Neural cell (in vitro differentiated cells): Measurements from ENCODE around the gene SLC25A45. TPM values are rescaled to one million over a fixed set of nuclear protein-coding genes. Genes with fewer than 3 reads are reported as not detected.
"Not testable (repeated sequence)": the region's sequence is repeated elsewhere in the genome, so short reads cannot be mapped to it uniquely, and the experiment has no call there.

ENCODE experiments used
- H2AFZ ChIP-seq: fragments of 200-600, 300-800 bp; sonication (generic), shearing (Covaris generic); 2 replicates; pipeline ENCODE4 v1.6.0; 2014; ENCODE audit warnings: low read depth, mild to moderate bottlenecking, antibody characterized with exemption, low read length, moderate library complexity
- H3F3A ChIP-seq: fragments of 200-600 bp; shearing (Covaris generic); 2 replicates; pipeline ENCODE4 v1.6.1; 2016; ENCODE audit warnings: mild to moderate bottlenecking, moderate library complexity, mixed read lengths, antibody characterized with exemption, low read length; ENCODE audit not compliant: insufficient read depth, poor library complexity, severe bottlenecking
- H3K27ac ChIP-seq: fragments of 200-600, 300-800 bp; sonication (generic), shearing (Covaris generic); 2 replicates; pipeline ENCODE4 v1.5.1; 2014; ENCODE audit warnings: mild to moderate bottlenecking, low read length, moderate library complexity
- H3K27me3 ChIP-seq: fragments of 300-800, 200-600 bp; sonication (generic), shearing (Covaris generic); 2 replicates; pipeline ENCODE4 v1.6.0; 2014; ENCODE audit warnings: mild to moderate bottlenecking, low read depth, low read length, moderate library complexity; ENCODE audit not compliant: insufficient read depth
- H3K36me3 ChIP-seq: fragments of 300-800, 200-600 bp; sonication (generic), shearing (Covaris generic); 2 replicates; pipeline ENCODE4 v1.5.1; 2014; ENCODE audit warnings: mild to moderate bottlenecking, antibody characterized with exemption, low read length, moderate library complexity; ENCODE audit not compliant: insufficient read depth
- H3K4me2 ChIP-seq: fragments of 300-800, 200-600 bp; sonication (generic), shearing (Covaris generic); 2 replicates; pipeline ENCODE4 v1.6.0; 2014; ENCODE audit warnings: mild to moderate bottlenecking, low read length
- H3K4me3 ChIP-seq: fragments of 300-800, 200-600 bp; sonication (generic), shearing (Covaris generic); 2 replicates; pipeline ENCODE4 v1.5.1; 2014; ENCODE audit warnings: mild to moderate bottlenecking, low read length, moderate library complexity
- H3K79me2 ChIP-seq: fragments of 200-600 bp; shearing (Covaris generic); replicated peaks from 2 replicates; pipeline ENCODE4 v1.6.0; 2014; ENCODE audit warnings: mild to moderate bottlenecking, low read length, moderate library complexity; ENCODE audit not compliant: insufficient read depth
- H3K9ac ChIP-seq: fragments of 300-800, 200-600 bp; sonication (generic), shearing (Covaris generic); 2 replicates; pipeline ENCODE4 v1.6.1; 2016; ENCODE audit warnings: mild to moderate bottlenecking, low read length, mixed read lengths
- H3K9me2 ChIP-seq: fragments of 200-600 bp; shearing (Covaris generic); 2 replicates; pipeline ENCODE4 v1.6.1; 2016; ENCODE audit warnings: mild to moderate bottlenecking, low read length, mixed read lengths; ENCODE audit not compliant: insufficient read depth
- H3K9me3 ChIP-seq: fragments of 200-600, 300-800 bp; sonication (generic), shearing (Covaris generic); 2 replicates; pipeline ENCODE4 v1.6.1; 2016; ENCODE audit warnings: mild to moderate bottlenecking, mixed run types, low read length, moderate library complexity, mixed read lengths
- H4K20me1 ChIP-seq: fragments of 200-600 bp; shearing (Covaris generic); 2 replicates; pipeline ENCODE4 v1.6.1; 2016; ENCODE audit warnings: mild to moderate bottlenecking, mixed run types; ENCODE audit not compliant: insufficient read depth
- EP300 ChIP-seq: fragments of 450-650 bp; conservative IDR thresholded peaks from 2 replicates; pipeline ENCODE4 v1.6.1; 2014; ENCODE audit warnings: antibody characterized with exemption, mild to moderate bottlenecking, moderate library complexity; ENCODE audit not compliant: poor library complexity, severe bottlenecking
- EZH2 ChIP-seq: fragments of 200-600, 300-800 bp; shearing (Covaris generic), sonication (generic); IDR thresholded peaks from 2 replicates; pipeline ENCODE4 v1.6.1; 2014; ENCODE audit warnings: antibody characterized with exemption, low read length, borderline replicate concordance, mild to moderate bottlenecking; ENCODE audit not compliant: insufficient read depth, poor library complexity, severe bottlenecking
- MXI1 ChIP-seq: fragments of 450-650 bp; conservative IDR thresholded peaks from 2 replicates; pipeline ENCODE4 v1.6.1; 2014; ENCODE audit warnings: antibody characterized with exemption, mild to moderate bottlenecking; ENCODE audit not compliant: poor library complexity, severe bottlenecking
- POLR2AphosphoS5 ChIP-seq: IDR thresholded peaks from 2 replicates; pipeline ENCODE4 v1.6.1; 2012
- RAD21 ChIP-seq: fragments of 450-650 bp; conservative IDR thresholded peaks from 2 replicates; pipeline ENCODE4 v1.6.1; 2014; ENCODE audit warnings: antibody characterized with exemption, mild to moderate bottlenecking, moderate library complexity
- SMC3 ChIP-seq: fragments of 450-650 bp; conservative IDR thresholded peaks from 2 replicates; pipeline ENCODE4 v1.6.1; 2014; ENCODE audit warnings: antibody characterized with exemption, mild to moderate bottlenecking, moderate library complexity; ENCODE audit not compliant: poor library complexity
- TAF1 ChIP-seq: IDR thresholded peaks from 2 replicates; pipeline ENCODE4 v1.6.1; 2012; ENCODE audit warnings: low read depth
- polyA plus RNA-seq: library from polyadenylated mRNA; depleted of rRNA; stranded (reverse); fragments of >200 nt; gene quantifications from 2 replicates; pipeline ENCODE4 v1.2.3, GENCODE V29; 2014
- TF ChIP-seq, protein P1 (sequence below): IDR thresholded peaks from 2 replicates; pipeline ENCODE4 v1.6.1; 2012; ENCODE audit warnings: borderline replicate concordance
- TF ChIP-seq, protein P2 (sequence below): fragments of 450-650 bp; IDR thresholded peaks from 2 replicates; pipeline ENCODE4 v1.5.1; 2014; ENCODE audit warnings: antibody characterized with exemption, mild to moderate bottlenecking, moderate library complexity; ENCODE audit not compliant: poor library complexity, severe bottlenecking

The SLC25A45 gene
- polyA plus RNA-seq, 1 donor from 2014 or later = not detected

DNA sequence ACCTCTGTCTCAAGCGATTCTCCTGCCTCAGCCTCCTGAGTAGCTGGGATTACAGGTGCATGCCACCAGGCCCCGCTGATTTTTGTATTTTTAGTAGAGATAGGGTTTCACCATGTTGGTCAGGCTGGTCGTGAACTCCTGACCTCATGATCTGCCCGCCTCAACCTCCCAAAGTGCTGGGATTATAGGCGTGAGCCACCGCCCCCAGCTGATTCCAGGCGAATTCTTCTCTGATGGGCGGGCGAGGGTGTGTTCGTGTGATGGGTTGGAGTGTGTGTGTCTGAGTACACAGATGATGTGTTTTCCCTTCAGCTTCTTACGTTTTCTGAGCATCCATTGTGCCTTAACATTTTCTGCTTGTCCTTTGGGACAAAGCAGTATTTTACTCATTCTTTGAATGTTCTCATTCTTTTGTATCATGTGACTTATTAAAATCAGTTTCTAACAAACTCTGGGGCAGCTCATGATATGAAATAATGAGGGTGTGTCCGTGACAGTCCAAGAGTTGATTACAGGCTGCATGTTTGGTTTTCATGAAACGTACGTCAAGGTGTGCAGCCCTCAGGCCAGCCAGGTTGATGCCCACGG, 30.7 kb upstream of the SLC25A45 start:
- H2AFZ ChIP-seq, H4K20me1 ChIP-seq, H3K4me3 ChIP-seq, H3K27ac ChIP-seq, H3K9me2 ChIP-seq, H3F3A ChIP-seq, H3K9ac ChIP-seq, H3K27me3 ChIP-seq, H3K9me3 ChIP-seq, H3K4me2 ChIP-seq, H3K36me3 ChIP-seq: not testable (repeated sequence)
- H3K79me2 ChIP-seq = peaks cover 35% of the 10 kb centered on the region

DNA sequence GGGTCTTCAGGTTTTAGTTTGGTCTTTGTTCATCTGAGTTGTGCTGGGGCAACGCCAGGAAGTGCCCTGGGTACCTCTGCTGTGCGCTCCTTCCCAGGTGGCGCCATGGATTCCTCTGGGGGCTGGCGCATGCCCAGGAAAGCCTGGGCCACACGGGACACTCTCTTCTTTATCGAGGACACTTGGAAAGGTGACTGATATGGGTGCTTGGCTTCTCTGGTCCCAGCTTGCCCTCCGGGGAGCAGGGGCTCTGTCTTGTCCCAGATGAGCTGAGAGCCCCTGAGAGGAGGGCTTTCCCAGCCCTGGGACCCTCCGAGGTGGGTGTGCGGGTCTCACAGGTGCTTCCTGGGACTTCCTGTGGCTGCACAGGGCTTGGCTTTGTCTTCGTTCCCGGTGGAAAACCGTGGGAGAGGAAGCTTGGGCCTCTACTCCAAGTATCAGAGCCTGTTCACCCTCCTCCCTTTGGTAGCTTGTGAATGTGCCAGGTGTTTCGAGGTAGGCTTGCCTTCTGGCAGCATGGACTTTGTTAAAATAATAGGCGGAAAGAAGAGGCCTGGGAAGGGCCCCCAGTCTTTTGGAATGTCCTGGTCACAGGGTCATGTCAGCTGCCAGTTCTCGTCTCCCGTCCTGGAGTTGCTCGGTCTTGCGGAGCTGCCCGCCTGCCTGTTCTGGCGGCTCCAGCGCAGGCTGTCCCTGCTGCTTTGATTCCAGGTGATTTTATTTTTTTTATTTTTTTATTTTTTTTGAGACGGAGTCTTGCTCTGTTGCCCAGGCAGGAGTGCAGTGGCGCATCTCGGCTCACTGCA, 30.0 kb upstream of the SLC25A45 start:
- Histone ChIP-seq H3F3A (no peaks in the 10 kb centered on the region), H3K4me2 (no peak overlapping the region), H3K4me3 (no peak overlapping the region), H3K79me2 (peaks cover 28% of the 10 kb centered on the region), H3K9ac (no peak overlapping the region), H3K9me2 (no peaks in the 10 kb centered on the region), H2AFZ (no peak overlapping the region), H3K27me3 (no peaks in the 10 kb centered on the region), H3K9me3 (no peaks in the 10 kb centered on the region), H3K36me3 (no peaks in the 10 kb centered on the region), H4K20me1 (no peaks in the 10 kb centered on the region), H3K27ac (no peak overlapping the region)
- TF ChIP-seq MXI1 (no peak), RAD21 (no peak)

- Histone ChIP-seq H4K20me1 (no peaks in the 10 kb centered on the region), H3K9ac (no peak overlapping the region), H3K79me2 (peaks cover 20% of the 10 kb centered on the region), H2AFZ (no peak overlapping the region), H3K4me2 (no peak overlapping the region), H3K27me3 (no peaks in the 10 kb centered on the region), H3K4me3 (no peak overlapping the region), H3K36me3 (no peaks in the 10 kb centered on the region), H3F3A (no peaks in the 10 kb centered on the region), H3K9me2 (no peaks in the 10 kb centered on the region), H3K27ac (no peak overlapping the region), H3K9me3 (no peaks in the 10 kb centered on the region)
- TF ChIP-seq, protein P1, sequence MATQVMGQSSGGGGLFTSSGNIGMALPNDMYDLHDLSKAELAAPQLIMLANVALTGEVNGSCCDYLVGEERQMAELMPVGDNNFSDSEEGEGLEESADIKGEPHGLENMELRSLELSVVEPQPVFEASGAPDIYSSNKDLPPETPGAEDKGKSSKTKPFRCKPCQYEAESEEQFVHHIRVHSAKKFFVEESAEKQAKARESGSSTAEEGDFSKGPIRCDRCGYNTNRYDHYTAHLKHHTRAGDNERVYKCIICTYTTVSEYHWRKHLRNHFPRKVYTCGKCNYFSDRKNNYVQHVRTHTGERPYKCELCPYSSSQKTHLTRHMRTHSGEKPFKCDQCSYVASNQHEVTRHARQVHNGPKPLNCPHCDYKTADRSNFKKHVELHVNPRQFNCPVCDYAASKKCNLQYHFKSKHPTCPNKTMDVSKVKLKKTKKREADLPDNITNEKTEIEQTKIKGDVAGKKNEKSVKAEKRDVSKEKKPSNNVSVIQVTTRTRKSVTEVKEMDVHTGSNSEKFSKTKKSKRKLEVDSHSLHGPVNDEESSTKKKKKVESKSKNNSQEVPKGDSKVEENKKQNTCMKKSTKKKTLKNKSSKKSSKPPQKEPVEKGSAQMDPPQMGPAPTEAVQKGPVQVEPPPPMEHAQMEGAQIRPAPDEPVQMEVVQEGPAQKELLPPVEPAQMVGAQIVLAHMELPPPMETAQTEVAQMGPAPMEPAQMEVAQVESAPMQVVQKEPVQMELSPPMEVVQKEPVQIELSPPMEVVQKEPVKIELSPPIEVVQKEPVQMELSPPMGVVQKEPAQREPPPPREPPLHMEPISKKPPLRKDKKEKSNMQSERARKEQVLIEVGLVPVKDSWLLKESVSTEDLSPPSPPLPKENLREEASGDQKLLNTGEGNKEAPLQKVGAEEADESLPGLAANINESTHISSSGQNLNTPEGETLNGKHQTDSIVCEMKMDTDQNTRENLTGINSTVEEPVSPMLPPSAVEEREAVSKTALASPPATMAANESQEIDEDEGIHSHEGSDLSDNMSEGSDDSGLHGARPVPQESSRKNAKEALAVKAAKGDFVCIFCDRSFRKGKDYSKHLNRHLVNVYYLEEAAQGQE = no peak
- no peak for TF ChIP-seq EP300
- no peak for TF ChIP-seq TAF1
- TF ChIP-seq EZH2 = no peak
- TF ChIP-seq, protein P2, sequence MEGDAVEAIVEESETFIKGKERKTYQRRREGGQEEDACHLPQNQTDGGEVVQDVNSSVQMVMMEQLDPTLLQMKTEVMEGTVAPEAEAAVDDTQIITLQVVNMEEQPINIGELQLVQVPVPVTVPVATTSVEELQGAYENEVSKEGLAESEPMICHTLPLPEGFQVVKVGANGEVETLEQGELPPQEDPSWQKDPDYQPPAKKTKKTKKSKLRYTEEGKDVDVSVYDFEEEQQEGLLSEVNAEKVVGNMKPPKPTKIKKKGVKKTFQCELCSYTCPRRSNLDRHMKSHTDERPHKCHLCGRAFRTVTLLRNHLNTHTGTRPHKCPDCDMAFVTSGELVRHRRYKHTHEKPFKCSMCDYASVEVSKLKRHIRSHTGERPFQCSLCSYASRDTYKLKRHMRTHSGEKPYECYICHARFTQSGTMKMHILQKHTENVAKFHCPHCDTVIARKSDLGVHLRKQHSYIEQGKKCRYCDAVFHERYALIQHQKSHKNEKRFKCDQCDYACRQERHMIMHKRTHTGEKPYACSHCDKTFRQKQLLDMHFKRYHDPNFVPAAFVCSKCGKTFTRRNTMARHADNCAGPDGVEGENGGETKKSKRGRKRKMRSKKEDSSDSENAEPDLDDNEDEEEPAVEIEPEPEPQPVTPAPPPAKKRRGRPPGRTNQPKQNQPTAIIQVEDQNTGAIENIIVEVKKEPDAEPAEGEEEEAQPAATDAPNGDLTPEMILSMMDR = no peak
- TF ChIP-seq SMC3 = no peak
- no peak for TF ChIP-seq POLR2AphosphoS5
- TF ChIP-seq MXI1 = no peak
- no peak for TF ChIP-seq RAD21
These were observed 29.2 kb upstream of the SLC25A45 start for GRCh38 chr11:65411681-65412070.
